Ovary (tissue), 3 donors: ENCODE results near the gene AP3S2.

Source experiments
- CTCF ChIP-seq, 3 donors: fragments of 450-650 bp in 2 of 3; fragments of 200-600 bp in 1 of 3; IDR thresholded peaks; one replicate each; pipeline versions ENCODE4 v1.5.1 to v1.8.0; 2016 to 2022; ENCODE audit warnings: antibody characterized with exemption in 3 of 3, mild to moderate bottlenecking in 1 of 3
- POLR2A ChIP-seq: fragments of 450-650 bp; IDR thresholded peaks from one replicate; pipeline ENCODE4 v1.6.1; 2017; ENCODE audit warnings: antibody characterized with exemption, mild to moderate bottlenecking, moderate library complexity
- donor health status: DM: no; HTN: no; CAD: no.

- TF ChIP-seq POLR2A (no peak), CTCF (IDR thresholded peaks at IDR 0.05) (no peak)
These were observed 96.1 kb downstream of the AP3S2 start for GRCh38 chr15:89797678-89798201.
